DOHH2 (cell line): ENCODE data around the gene TWF2.

ENCODE experiments used
- EZH2phosphoT487 ChIP-seq: fragments of 200-600 bp; sonication (generic); IDR thresholded peaks from 2 replicates; pipeline ENCODE4 v1.6.1; 2017; ENCODE audit warnings: borderline replicate concordance, mild to moderate bottlenecking, antibody characterized with exemption, low read length, moderate library complexity, mixed read lengths
- TF ChIP-seq, protein P1 (sequence below): fragments of 200-600 bp; sonication (generic); IDR thresholded peaks from one replicate; pipeline ENCODE4 v1.5.1; 2014; ENCODE audit warnings: antibody characterized with exemption, mild to moderate bottlenecking, low read depth, low read length; ENCODE audit not compliant: poor library complexity, severe bottlenecking

GRCh38 chr3:52269776-52270175 is 30.8 kb upstream of the TWF2 start:
- TF ChIP-seq, protein P1, sequence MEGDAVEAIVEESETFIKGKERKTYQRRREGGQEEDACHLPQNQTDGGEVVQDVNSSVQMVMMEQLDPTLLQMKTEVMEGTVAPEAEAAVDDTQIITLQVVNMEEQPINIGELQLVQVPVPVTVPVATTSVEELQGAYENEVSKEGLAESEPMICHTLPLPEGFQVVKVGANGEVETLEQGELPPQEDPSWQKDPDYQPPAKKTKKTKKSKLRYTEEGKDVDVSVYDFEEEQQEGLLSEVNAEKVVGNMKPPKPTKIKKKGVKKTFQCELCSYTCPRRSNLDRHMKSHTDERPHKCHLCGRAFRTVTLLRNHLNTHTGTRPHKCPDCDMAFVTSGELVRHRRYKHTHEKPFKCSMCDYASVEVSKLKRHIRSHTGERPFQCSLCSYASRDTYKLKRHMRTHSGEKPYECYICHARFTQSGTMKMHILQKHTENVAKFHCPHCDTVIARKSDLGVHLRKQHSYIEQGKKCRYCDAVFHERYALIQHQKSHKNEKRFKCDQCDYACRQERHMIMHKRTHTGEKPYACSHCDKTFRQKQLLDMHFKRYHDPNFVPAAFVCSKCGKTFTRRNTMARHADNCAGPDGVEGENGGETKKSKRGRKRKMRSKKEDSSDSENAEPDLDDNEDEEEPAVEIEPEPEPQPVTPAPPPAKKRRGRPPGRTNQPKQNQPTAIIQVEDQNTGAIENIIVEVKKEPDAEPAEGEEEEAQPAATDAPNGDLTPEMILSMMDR, result no peak
- no peak for TF ChIP-seq EZH2phosphoT487
